NCI-H2196 (cell line): Measurements from ENCODE around the gene CCRL2.

Source experiments
- DNase-seq: peaks from one replicate; lab custom pipeline; 2025; ENCODE audit not compliant: unreplicated experiment; lab: John Stamatoyannopoulos, UW

CCRL2 gene

GRCh38 chr3:46455231-46456115 lies 48.4 kb downstream of the CCRL2 start:
- no peak for DNase-seq

GRCh38 chr3:46456118-46456517 lies 49.1 kb downstream of the CCRL2 start:
- no peak for DNase-seq
